Rectal smooth muscle tissue (tissue), 1 donor: ENCODE data around the gene CEP76.

Experiments used
- H3K27ac ChIP-seq: one replicate; pipeline ENCODE4 v1.7.0; 2013; ENCODE audit warnings: low read depth, low read length, inconsistent platforms
- H3K27me3 ChIP-seq: one replicate; pipeline ENCODE4 v1.7.0; 2013; ENCODE audit warnings: low read length; ENCODE audit not compliant: control insufficient read depth, insufficient read depth
- H3K36me3 ChIP-seq: one replicate; pipeline ENCODE4 v1.7.0; 2013; ENCODE audit warnings: low read length; ENCODE audit not compliant: control insufficient read depth, insufficient read depth
- H3K4me1 ChIP-seq: one replicate; pipeline ENCODE4 v1.7.0; 2013; ENCODE audit warnings: low read length; ENCODE audit not compliant: control insufficient read depth, insufficient read depth
- H3K4me3 ChIP-seq: one replicate; pipeline ENCODE4 v1.7.0; 2013; ENCODE audit warnings: low read length
- H3K9ac ChIP-seq: one replicate; pipeline ENCODE4 v1.7.0; 2013; ENCODE audit warnings: low read length

CEP76 gene, protein sequence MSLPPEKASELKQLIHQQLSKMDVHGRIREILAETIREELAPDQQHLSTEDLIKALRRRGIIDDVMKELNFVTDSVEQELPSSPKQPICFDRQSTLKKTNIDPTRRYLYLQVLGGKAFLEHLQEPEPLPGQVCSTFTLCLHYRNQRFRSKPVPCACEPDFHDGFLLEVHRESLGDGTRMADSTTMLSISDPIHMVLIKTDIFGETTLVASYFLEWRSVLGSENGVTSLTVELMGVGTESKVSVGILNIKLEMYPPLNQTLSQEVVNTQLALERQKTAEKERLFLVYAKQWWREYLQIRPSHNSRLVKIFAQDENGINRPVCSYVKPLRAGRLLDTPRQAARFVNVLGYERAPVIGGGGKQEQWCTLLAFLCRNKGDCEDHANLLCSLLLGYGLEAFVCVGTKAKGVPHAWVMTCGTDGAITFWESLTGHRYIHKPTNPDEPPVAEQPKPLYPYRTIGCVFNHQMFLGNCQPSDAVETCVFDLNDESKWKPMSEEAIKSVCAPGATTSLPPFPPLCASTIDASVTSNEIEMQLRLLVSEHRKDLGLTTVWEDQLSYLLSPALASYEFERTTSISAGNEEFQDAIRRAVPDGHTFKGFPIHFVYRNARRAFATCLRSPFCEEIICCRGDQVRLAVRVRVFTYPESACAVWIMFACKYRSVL

DNA sequence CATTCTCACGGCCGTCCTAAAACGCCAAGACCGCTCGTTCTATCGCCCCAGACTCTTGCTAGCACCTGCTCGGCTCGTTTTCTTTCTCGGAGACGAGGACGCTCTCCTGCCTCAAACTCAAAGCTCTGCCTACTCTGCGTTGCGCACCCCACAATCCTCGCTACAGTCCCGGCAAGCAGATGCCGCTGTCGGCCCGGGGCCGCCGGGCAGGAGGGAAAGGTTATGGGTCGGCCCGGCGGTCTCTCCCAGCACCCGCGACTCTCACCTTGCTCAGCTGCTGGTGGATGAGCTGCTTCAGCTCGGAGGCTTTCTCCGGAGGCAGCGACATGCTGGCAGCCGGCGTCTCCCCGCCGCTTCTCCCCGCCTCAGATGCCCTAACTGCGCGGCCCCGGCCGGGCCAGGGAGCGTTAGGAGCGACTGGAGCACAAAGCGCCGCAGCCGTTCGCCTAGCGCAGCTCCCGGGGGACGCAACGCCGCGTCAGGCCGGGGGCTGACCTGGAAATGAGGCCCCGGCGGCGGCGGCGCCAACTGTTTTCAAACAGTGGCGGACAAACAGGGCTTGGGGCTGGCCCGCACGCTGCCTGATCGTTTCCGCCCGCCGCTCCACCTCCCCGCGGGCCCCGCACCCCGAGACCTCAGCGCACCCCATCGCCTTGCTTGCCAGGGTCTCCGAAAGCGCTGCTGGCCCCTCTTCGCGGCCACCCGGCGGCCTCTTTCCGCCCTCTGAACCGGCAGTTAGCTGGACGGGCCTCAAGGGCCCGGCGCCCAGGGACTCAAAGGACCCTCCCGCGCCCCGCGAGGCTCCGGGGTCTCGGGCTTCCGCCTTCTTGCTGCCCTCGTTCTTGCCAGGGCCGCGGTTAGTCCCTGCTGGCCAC lies at the start of gene CEP76, which contains the start of gene PSMG2:
TSS of gene CEP76 (minus strand) at position 503 of the 875 bp plus-strand sequence. CDS start at position 328, 175 bp downstream.
TSS of gene PSMG2 (plus strand) at position 822 of the 875 bp plus-strand sequence. CDS start 66 bp downstream, outside the sequence.
- Histone ChIP-seq H3K4me1 (peaks cover 14% of the 10 kb centered on the region), H3K36me3 (peaks cover 3% of the 10 kb centered on the region), H3K9ac (peak within 1 kb of the TSS; percentile 96), H3K4me3 (peak within 1 kb of the TSS; percentile 99), H3K27ac (peak within 1 kb of the TSS; percentile 99), H3K27me3 (no peaks in the 10 kb centered on the region)

GRCh38 chr18:12751891-12752290 lies 49.4 kb upstream of the CEP76 start:
- no peak overlapping the region for H3K4me3 ChIP-seq
- no peak overlapping the region for H3K27ac ChIP-seq
- no peak overlapping the region for H3K9ac ChIP-seq
- H3K27me3 ChIP-seq = no peaks in the 10 kb centered on the region
- H3K4me1 ChIP-seq = no peaks in the 10 kb centered on the region
- H3K36me3 ChIP-seq = no peaks in the 10 kb centered on the region

- Histone ChIP-seq H3K4me1 (no peaks in the 10 kb centered on the region), H3K27me3 (no peaks in the 10 kb centered on the region), H3K9ac (no peak overlapping the region), H3K36me3 (no peaks in the 10 kb centered on the region), H3K4me3 (no peak overlapping the region), H3K27ac (no peak overlapping the region)
Observed at GRCh38 chr18:12751503-12751884, 49.0 kb upstream of the CEP76 start.

GRCh38 chr18:12750715-12751502 lies 48.4 kb upstream of the CEP76 start:
- H3K4me1 ChIP-seq = no peaks in the 10 kb centered on the region
- H3K27me3 ChIP-seq = no peaks in the 10 kb centered on the region
- no peaks in the 10 kb centered on the region for H3K36me3 ChIP-seq
- H3K27ac ChIP-seq = no peak overlapping the region
- no peak overlapping the region for H3K9ac ChIP-seq
- no peak overlapping the region for H3K4me3 ChIP-seq

- Histone ChIP-seq H3K36me3 (no peaks in the 10 kb centered on the region), H3K9ac (no peak overlapping the region), H3K4me1 (no peaks in the 10 kb centered on the region), H3K4me3 (no peak overlapping the region), H3K27me3 (no peaks in the 10 kb centered on the region), H3K27ac (no peak overlapping the region)
Observed at GRCh38 chr18:12750076-12750714, 47.7 kb upstream of the CEP76 start.

GRCh38 chr18:12749121-12749520 lies 46.6 kb upstream of the CEP76 start:
- H3K27ac ChIP-seq = no peak overlapping the region
- H3K9ac ChIP-seq = no peak overlapping the region
- H3K4me1 ChIP-seq = no peaks in the 10 kb centered on the region
- no peaks in the 10 kb centered on the region for H3K36me3 ChIP-seq
- no peak overlapping the region for H3K4me3 ChIP-seq
- no peaks in the 10 kb centered on the region for H3K27me3 ChIP-seq

GRCh38 chr18:12748671-12749070 lies 46.1 kb upstream of the CEP76 start:
- H3K4me3 ChIP-seq = no peak overlapping the region
- H3K36me3 ChIP-seq = no peaks in the 10 kb centered on the region
- H3K9ac ChIP-seq = no peak overlapping the region
- no peaks in the 10 kb centered on the region for H3K27me3 ChIP-seq
- H3K27ac ChIP-seq = no peak overlapping the region
- no peaks in the 10 kb centered on the region for H3K4me1 ChIP-seq

DNA sequence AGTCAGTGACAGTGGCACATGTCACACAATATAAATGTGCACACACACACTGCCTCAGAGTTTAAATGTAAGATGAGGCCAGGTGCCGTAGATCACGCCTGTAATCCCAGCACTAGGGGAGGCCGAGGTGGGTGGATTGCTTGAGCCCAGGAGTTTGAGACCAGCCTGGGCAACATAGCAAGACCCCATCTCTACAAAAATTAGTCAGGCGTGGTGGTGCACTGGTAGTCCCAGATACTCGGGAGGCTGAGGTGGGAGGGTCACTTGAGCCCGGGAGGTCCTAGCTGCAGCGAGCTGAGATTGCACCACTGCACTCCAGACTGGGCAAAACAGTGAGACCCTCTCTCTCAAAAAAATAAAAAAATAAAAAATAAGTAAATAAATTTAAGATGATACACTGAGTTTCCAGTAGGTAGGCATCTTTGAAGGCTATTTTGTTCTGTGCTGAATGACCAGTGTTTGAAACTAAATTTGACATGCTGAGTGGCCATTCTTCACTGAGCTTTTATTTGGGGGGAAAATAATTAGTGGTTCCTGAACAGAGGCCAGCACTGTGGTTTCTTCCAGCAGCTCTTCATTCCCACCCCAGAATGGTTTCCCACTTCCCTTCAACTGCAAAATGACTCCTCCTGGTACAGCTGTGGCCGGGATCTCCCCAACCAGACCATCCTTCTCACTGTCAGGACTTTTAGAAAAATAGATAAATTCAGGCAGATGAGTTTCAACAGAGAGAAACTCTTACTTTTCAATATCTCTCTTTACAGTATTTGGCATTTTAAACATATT lies 45.2 kb upstream of the CEP76 start:
- Histone ChIP-seq H3K9ac (no peak overlapping the region), H3K36me3 (no peaks in the 10 kb centered on the region), H3K4me3 (no peak overlapping the region), H3K27me3 (no peaks in the 10 kb centered on the region), H3K27ac (no peak overlapping the region), H3K4me1 (no peaks in the 10 kb centered on the region)

GRCh38 chr18:12745095-12745795 lies 42.7 kb upstream of the CEP76 start:
- Histone ChIP-seq H3K4me1 (no peaks in the 10 kb centered on the region), H3K27me3 (no peaks in the 10 kb centered on the region), H3K27ac (no peak overlapping the region), H3K4me3 (no peak overlapping the region), H3K9ac (no peak overlapping the region), H3K36me3 (no peaks in the 10 kb centered on the region)

DNA sequence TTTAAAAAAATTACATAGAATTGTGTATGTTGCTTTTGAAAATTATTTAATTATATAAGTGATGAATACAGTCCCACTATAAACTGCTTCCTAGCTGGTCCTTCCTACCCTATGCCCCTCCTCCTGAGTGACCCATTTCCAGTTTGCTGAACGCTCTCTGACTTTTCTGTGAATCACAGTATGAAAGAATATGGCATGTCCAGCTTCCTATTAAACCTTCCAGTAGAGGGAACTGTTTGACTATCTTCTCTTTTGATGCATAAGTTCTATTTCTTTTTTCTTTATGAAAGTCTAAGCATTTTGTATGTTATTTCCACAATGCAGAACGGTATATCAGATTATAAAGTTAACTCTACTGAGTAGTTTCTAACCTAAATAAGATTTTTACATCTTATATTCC lies 41.6 kb upstream of the CEP76 start:
- H3K36me3 ChIP-seq = no peaks in the 10 kb centered on the region
- H3K4me1 ChIP-seq = no peaks in the 10 kb centered on the region
- H3K27ac ChIP-seq = no peak overlapping the region
- H3K27me3 ChIP-seq = no peaks in the 10 kb centered on the region
- H3K4me3 ChIP-seq = no peak overlapping the region
- no peak overlapping the region for H3K9ac ChIP-seq
